GM20000 (cell line): ENCODE results near the gene EDA.

Experiments
- DNase-seq: peaks from one replicate; pipeline ENCODE4 v3.0.0; 2012; ENCODE audit warnings: low spot score
- TF ChIP-seq, protein P1 (sequence below): IDR thresholded peaks from 2 replicates; pipeline ENCODE4 v1.5.1; 2012; ENCODE audit warnings: mild to moderate bottlenecking, control low read depth; ENCODE audit errors: extremely low read depth, missing control alignments

The EDA gene

DNA sequence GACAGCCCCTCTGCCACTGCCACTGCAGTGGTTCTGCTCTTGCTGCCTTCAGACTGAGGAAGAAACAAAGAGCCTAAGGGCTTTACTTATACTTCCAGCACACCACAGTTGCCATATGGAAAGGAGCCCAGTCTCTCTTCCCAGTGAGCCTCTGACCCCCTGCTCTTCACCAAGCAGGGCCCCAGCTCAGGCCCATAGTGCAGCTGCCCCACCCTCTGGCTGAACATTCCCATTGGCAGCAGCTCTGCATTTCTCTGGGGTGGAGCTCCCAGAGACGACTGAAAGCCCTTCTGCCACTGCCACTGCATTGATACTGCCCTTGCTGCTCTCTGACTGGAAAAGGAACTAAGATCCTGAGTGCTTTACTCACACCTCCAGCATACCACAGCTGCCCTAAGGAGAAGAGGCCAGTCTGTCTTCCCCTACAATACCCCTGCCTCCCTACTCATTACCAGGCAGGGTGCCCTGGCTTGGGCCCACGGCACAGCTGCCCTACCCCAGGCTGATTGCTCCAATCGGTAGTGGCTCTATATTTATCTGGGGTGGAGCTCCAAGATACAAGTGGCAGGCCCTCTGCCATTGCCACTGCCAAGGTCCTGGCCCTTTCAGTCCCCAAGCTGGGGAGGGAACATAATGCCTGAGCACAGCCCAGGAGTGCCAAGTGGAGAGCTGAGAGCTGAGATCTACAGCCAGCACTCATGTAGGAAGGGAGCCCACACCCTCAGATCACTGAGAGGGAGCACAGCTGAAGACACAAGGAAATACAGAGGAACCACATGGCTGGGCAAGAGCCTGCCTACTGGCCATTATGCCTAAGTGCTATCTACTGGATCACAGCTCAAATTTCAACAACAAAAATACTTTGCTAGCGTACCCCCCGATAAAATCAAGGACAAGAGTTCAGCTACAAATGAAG is 397.8 kb downstream of the EDA start:
- no peak for DNase-seq
- TF ChIP-seq, protein P1, sequence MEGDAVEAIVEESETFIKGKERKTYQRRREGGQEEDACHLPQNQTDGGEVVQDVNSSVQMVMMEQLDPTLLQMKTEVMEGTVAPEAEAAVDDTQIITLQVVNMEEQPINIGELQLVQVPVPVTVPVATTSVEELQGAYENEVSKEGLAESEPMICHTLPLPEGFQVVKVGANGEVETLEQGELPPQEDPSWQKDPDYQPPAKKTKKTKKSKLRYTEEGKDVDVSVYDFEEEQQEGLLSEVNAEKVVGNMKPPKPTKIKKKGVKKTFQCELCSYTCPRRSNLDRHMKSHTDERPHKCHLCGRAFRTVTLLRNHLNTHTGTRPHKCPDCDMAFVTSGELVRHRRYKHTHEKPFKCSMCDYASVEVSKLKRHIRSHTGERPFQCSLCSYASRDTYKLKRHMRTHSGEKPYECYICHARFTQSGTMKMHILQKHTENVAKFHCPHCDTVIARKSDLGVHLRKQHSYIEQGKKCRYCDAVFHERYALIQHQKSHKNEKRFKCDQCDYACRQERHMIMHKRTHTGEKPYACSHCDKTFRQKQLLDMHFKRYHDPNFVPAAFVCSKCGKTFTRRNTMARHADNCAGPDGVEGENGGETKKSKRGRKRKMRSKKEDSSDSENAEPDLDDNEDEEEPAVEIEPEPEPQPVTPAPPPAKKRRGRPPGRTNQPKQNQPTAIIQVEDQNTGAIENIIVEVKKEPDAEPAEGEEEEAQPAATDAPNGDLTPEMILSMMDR, result no peak

DNA sequence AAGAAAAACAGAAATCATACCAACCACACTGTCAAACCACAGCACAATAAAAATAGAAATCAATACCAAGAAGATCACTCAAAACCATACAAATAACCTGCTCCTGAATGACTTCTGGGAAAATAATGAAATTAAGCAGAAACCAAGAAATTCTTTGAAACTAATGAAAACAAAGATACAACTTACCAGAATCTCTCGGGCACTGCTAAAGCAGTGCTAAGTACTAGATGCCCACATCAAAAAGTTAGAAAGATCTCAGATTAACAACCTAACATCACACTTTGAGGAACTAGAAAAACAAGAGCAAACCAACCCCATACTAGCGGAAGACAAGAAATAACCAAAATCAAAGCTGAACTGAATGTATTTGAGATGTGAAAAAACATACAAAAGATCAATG is 400.6 kb downstream of the EDA start:
- DNase-seq, result no peak
- TF ChIP-seq, protein P1, result no peak

DNA sequence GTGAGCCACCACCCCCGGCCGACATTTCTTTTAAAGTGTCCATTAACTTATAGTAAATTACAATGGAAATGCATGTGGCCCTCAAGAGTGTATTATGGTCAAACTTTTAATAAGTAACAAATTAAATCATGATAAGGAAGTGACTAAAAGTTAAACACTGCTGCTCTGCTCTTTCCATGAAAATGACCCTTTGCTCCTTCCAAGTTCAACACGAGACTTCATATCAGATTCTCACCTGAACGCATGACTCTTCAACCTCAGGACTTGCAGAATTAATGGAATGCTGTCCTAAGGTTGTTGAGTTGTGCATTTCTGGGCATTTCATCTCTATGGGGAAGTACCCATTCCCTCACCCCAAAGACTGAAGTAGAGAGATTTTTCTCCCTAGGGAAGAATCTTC is 406.7 kb downstream of the EDA start:
- DNase-seq, result no peak
- TF ChIP-seq, protein P1, result no peak

DNA sequence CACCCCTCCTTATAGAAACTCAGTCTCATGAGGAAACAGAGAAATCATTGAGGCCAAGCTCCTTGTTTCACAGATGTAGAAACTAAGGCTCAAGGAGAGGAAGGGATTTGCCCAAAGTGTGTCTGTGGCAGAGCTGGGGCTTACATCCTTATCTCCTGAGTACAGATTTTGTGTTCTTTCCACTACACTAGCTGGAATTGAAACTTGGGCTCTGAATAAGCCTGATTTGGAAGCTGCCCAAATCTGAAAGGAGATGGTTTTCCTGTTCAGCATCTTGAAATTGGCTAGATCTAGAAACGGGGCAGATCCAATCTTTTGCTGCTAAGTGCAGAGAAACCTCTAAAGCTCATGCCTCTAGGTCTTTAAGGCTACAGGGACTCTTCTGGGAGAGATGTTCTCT is 409.6 kb downstream of the EDA start:
- no peak for DNase-seq
- TF ChIP-seq, protein P1, result no peak

DNA sequence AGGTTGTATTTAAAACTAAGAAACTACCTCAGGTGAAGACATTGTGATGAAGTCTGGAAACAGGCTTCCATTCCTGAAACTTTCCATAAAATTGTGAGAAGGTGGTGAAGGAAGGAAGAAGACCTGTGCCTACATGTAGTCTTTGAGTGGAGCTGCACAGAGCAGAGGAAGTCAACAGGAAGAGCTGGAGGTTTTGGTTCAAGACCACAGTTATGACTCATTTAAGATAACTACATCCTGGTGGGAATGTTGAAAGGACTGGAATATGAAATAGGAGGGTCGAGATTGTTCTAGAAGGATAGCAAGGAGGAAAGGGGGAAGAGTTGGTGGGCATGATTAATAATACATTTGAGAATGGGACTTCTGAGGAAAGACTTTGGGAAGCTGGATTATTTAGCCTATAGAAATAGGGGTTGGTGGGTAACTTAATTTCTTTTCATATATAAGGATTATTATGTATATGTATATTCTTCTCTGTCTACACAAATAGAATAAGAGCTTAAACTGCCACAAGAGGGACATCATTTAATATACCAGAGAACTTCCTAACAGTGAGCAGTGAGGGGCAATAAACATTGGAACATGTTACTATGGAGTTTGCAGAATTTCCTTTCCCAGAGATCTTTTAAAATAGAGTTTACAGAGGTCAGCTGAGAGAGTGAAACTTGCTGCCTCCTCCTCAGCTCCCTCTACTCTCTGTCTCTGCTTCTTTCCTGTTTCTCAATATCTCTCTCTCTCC is 410.4 kb downstream of the EDA start:
- TF ChIP-seq, protein P1, result no peak
- DNase-seq, result no peak

DNA sequence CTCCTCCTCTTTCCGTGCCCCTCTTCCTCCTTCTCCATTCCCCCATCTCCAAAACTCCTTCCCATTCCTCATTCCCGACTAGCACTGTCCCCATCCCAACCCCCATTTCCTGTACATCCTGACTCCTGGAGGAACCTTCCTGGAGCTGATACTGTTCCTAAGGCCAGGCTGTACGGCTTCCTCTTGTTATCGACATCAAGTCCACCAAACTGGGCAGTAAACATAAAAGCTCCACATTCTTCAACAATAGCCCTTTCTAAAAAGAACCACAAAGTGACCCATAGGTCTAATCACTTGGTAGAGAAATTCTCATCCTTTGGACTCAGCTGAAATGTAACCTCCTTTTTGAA is 410.9 kb downstream of the EDA start:
- TF ChIP-seq, protein P1, result no peak
- no peak for DNase-seq

DNA sequence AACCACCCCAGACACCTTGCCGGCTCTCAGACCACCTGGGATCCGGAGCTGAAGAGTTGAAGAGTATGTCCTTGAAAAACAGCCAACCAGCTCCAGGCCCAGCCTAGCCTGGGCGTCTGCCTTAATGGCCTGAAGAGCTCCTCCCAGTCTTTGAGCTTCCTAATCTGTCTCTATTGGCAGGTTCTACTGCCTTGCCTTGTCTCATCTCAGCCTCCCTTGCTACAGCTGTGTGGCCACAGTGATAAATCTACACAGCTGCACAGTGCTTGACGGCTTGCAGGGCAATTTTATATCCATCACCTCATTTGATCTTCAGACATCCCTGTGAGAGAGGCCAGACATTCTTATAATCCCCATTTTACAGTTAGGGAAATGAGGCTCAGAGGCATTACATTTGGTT is 413.9 kb downstream of the EDA start:
- TF ChIP-seq, protein P1, result no peak
- no peak for DNase-seq
